NCI-H69 (cell line): Measurements from ENCODE around the gene UBE3B.

Experiments
- DNase-seq: peaks from one replicate; lab custom pipeline; 2025; lab: John Stamatoyannopoulos, UW

The UBE3B gene

DNA sequence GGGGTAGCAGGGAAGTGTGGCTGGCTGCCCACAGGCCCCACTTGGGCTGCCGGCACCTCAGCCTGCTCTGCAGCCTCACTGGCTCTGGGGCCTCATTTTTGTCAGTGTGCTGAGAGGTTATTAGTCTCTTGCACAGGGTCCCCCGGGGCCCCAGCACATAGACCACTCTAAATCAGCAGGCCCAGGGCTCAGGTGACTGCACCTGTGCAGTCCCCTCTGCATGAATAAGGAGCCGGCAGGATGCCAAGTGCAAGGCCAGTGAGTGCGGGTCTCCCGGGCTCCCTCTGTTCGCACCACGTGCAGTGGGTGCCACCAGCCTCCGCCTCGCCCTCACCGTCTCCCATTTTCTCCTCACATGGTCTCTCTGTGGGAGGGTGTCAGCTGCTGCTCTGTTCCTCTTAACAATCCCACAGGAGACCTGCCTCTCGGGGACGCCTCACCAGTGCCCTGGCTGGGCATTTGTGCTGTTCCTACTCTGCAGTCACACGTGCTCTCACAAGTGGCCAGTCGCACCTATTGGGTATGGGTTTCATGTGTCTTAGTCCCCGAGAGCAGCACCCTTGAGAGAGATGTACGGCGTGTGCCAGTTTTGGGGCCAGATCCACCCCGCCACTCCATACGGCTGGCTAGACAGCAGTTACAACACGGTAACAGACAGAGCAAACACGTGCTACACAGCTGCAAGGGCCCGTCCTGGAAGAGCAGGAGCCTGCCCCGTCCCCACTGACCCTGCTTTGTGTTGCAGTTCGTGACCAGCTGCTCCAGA, 55.5 kb downstream of the UBE3B start:
- DNase-seq: no peak

DNA sequence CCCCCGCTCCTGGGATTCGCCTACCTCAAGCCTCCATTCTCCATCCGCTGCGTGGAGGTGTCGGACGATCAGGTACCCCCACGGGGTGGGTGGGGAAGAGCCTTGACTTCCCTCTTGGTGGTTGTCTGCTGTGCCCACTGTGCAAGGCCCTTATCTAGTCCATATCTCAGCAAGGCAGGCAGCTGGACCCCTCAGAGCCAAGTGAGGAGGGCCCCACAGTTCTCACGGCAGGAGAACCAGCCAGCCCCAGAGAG, 56.0 kb downstream of the UBE3B start:
- no peak for DNase-seq

DNA sequence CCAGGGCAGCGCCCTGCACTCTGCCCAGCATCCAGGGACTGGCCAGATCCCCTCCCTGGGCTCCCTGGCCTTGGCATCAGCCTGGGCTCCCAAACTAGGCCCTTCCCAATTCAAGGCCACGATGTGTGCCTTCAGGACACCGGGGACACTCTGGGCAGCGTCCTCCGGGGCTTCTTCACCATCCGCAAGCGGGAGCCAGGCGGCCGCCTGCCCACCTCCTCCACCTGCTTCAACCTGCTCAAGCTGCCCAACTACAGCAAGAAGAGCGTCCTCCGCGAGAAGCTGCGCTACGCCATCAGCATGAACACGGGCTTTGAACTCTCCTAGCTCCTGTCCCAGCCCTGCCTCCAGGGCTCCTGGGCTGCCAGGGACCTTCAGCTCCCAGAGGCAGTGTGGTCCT, 57.0 kb downstream of the UBE3B start:
- no peak for DNase-seq

DNA sequence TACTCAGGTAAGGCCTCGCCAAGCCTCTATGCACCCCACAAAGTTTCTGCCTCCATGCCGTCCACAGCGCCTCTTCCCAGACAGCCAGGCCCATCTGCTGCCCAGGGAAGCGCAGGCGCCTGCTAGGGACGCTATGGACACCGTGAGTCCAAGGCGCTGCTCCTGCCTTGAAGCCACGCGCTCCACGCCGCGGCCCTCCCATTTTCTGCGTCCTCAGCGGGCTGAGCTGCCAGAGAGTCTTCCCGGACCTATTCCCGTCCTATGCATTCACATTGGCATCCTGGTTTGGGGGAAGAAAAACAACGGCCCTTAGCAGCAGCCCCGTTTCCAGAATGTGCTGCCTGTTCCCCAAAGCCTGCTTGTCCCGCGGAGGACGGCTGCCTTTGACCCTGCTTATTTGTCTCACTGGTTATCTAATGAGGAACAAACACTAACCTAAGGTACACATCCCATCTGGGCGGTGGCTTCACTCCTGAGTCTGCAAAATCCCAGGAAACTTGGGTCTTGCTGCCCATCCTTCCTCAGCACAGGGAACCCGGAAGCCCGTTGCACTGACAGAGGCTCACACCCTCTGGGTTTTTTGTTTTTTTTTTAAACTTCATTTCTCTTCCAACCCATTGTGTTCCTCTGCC, 57.9 kb downstream of the UBE3B start:
- DNase-seq: no peak

DNA sequence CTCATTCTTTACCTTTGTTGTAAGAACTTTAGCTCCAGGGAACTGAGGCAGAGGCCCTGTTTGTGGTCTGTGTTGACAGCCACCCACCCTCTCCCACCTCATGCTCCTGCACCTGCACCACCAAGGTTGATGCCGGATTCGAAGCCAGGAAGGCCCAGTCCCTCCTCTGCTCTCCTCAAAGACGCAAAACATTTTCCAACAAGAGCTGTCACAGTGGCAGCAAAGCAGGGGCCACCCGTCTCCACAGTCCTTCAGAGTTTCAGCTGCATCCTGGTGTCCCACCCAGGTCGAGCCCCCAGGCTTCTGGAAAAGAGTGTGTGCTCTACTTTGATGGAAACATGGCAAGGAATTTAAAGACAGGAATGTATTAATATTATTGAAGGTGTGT, 58.4 kb downstream of the UBE3B start:
- DNase-seq: no peak

DNA sequence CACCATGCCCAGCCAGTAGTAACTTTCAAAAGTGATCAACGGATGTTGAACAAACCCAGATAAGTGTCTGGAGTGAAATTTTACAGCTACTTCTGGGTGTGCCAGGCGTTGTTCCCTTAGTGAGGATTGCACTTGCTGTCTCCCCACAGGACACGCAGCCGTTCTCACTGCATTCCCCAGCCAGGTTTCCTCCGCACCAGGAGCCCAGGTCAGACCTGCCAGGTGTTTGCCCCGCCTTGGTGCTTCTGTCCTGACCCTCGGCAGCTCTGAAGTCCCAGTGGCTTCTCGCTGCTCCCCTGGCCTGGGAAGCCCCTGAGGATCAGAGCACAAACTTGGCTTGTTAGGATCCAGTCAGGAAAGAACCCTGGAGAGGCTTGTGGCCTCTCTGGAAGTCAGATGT, 59.7 kb downstream of the UBE3B start:
- DNase-seq: no peak

DNA sequence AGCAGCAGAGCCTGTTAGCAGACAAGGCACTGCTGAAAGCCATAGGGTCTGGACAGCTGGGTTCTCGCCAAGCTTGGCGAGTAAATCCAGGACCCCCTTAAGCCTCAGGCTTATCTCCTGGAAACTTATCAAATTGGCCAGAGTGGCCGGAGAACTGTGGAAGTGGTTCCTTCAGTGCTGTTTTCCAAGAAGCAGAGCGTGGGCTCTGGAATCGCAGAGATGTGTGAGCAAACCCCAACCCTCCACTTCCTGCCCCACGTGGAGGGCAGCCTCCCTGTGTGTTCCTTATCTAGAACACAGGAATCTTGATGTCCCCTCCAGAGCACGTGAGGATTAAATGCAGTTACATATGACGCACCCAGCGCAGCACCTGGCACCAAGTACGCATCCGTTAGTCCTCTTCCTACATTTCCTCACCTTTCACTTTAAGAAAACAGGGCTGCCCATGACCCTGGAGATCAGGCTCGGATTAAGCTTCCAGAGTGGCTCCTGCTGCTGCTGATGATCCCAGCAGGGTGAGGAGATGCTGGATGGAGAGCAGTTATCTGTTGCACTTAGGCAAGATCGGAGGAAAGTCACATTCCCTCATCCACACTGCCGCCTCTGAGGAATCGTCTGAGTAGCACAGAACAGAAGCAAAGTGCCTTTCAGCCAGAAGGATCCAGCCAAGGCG, 60.9 kb downstream of the UBE3B start:
- DNase-seq: no peak

DNA sequence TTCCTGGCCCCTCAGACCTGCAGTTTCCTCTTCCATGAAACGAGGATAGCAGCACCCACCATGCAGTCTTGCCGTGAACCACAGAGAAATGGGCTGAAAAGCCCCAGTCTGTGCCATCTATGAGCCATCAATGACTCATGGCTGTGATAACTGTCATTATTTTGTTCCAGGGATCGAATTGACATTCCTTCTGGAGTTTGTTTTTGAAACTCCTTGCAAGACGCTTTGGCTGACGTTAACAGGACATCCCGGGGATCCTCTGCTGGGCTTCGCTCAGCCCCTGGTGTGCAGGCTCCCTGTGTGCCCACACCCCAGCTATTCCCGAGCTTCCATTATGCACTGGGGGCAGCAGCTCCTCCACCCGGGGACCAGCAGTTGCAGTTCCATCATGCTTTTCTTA, 62.1 kb downstream of the UBE3B start:
- DNase-seq: no peak

DNA sequence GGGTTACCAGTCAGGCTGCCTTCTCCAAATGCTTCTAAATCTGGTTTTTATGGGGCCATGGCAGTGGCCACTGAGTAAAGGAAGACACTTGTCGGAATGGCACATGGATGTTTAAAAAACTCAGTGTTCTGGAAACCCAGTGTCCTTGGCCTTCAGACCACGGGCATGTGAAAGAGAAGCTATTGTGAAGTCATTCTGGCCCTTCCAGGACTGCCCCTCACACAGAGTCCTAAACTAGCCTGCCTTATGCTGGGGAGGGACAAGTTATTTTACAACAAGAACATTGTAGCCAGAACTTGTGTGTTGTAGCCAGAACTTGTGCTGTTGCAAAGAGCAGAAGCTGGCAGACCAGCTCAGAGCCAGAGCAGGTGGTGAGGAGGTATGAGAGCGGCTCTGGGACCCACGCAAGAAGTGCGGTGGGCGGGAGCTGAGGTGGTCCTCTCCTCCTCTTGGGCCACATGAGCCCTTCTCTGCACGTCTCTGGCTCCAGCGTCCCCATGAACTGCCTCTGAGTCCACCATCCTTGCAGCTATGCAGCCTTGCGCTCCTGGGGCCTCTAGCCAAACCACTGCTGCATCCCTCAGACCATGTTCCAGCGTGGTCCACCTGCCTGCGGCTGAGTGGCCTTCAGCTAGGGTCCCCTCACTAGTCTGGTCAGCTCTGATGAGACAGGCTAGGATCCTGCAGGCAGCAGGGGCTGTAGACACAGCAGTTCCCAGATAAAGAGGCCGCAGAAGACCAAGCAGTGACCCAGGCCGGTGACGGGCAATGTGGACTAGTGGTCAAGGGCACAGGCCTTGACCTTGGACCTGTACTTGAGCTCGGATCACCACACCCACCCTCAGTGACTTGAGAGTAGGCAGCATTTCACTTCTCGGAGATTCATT, 63.3 kb downstream of the UBE3B start:
- DNase-seq: no peak

DNA sequence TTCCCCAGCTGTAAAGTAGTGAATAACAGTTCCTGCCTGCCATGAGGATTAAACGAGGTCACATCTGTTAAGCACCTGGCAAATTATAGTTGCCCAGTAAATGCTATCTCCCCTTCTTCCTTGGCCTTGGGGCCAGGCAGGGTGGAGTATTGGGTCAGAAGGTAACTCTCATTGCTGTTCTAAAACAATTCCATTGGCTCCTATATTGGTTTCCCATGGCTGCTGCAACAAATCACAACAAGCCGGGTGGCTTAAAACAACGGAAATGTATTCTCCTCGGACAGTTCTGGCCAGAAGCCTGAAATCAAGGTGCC, 63.9 kb downstream of the UBE3B start:
- DNase-seq: peak; percentile 52

DNA sequence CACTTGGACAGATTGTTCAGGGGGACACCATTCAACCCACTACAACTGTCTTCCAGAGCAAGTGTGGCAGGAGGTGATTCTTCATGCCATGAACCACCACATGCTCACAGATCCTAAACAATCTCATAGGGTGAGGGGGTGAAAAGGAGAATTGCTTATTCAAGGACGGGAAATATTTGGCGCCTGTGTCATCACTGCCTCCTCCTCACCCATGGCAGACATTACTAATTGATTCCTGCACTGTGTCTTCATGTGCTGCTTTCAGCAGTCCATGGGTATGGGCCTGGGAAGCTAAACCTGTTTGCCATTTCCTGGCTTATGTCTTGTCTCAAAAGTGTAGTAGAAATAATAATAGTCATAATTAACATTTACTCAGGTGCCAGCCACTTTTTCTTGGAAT, 64.6 kb downstream of the UBE3B start:
- no peak for DNase-seq

DNA sequence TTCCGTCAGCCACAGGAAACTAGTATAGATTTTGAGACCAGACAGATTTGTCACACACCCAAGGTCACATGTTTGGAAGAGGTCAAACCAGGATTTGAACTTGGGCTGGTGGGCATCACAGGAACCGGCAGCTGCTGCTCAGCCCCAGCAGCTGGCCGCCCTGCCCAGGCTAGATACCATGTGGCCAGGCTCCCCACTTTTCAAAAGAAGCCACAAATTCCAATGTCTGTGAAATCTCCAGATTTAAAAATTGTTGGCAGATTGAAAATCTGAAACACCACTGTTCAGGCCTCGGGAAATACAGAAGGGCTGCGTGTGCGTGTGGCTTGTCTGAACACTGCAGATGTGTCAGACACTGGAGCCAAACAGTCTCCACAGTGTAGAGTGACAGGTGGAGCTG, 65.4 kb downstream of the UBE3B start:
- DNase-seq: no peak

DNA sequence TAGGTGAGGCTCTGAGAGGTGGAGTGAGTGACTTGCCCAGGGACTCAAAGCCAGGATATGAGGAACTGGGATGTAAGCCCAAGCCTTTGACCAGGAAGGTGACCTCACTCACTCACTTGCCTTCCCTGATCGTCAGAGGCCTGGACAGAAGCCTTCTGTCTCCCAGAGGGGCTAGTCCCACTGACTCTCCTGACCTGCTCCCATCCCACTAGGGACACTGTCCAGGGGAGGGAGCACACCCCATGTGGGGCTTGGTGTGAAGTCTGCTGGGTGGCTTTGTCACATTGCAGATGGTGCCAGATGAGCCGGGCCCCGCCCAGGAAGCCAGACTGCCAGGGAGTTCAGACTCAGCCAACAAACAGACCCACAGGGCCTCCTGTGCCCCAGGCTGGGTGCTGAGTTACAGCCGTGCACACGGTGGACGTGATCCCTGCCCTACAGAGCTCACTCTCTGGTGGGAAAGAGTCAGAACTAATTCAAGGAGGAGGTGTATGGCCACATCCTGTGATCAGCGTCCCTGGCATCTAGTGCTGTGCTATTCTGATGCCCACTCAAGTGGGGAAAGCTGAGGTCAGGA, 67.6 kb downstream of the UBE3B start:
- DNase-seq: peak; percentile 86

DNA sequence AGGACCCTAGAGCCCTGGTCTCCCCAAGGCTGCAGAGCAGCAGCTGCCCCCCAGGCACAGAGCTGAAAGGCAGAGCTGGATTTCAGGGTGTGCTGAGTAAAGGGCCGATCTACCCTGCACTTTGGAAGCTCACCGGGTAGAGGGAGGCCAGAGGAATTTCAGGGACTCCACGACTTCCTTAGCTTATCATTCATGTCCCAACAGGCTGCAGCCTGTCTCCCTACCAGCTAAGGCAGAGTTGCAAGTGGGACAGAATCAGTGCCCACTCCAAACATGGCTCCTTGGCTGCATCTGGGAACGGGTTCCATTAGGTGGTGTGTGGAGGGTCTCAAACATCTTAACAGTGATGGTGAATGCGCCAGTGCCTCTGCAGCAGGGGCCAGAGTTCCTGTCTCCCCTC, 68.4 kb downstream of the UBE3B start:
- no peak for DNase-seq

DNA sequence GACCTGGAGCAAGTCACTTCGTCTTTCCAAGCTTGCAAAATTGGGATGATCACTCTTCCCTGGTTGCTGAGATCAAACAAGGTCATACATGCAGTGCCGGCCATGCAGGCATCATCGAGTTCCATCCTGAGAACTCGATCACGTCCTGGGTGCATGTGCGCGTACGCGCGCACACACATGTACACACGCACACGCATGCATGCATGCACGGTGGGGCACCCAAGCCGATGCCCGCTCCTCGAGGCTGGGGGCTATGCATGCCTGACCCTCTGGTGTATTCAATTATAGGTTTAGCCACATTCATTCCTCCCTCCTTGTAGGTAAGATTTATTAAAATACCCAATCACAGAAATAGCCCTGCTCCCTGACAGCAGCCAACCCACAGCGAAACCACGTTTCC, 69.9 kb downstream of the UBE3B start:
- no peak for DNase-seq

DNA sequence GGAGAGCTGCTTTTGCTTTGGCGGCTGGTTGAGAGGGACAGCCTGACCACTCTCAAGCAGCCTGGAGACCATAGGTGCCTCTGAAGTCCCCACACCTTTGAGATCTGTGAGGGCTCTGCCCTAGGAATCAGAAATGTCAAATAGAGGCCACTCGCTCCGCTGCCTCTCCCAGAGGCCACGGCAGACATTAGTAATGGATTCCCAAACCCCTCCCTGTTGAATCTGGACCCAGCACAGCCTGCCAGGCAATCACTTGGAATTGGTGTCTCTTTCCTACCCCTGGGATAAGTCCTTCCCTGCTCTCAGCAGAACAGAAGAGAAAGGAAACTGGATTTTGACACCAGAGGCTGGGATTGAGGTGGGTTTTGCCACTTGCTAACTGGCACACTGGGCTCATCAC, 70.8 kb downstream of the UBE3B start:
- DNase-seq: no peak

DNA sequence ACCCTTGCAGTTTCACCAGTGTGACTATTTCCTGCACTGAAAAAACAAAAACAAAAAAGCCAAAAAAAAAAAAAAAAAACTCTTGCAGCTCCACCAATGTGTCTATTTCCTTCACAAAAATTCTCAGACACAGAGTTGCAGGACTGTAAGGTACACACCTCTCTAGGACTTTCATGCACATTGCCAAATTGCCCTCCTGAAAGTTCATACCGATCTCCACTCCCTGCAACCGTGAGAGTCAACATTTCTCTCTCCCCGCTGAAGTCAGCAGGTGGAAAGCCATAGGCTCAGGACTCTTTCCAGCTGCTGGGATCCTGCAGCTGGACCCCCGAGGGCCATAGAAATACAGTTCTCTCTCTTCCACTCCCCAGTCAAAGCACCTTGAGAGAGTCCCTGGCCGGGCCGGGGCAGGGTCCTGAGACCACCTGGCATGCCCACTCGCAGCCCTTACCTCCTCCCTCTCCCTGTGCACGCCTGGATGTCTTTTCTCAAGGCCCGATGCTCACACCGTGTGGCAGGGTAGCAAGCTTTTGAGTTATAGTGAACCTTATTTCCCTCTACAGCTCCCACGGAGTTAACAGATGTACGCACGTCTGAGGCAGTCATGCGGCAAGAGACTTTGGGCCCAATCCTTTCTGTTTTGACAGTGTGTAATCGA, 72.3 kb downstream of the UBE3B start:
- peak; percentile 83 for DNase-seq

DNA sequence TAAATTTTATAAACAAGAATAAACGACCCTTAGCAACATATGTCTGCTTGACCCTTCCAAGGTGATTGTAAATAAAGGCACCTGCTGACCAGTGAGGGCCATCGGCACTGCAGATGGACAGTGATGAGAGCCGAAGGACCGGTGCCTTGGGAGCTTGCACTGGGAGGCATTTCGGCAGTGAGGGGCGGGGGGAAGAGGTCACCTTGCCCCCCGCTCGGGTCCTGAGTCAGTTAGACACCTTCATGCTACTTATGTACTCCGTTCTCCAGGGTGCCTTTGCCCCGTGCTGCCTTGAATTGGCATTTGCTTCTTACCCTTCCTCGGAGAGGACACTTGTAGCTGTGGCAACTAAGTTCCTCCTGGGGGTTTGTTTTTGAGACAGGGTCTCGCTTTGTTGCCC, 72.8 kb downstream of the UBE3B start:
- no peak for DNase-seq

DNA sequence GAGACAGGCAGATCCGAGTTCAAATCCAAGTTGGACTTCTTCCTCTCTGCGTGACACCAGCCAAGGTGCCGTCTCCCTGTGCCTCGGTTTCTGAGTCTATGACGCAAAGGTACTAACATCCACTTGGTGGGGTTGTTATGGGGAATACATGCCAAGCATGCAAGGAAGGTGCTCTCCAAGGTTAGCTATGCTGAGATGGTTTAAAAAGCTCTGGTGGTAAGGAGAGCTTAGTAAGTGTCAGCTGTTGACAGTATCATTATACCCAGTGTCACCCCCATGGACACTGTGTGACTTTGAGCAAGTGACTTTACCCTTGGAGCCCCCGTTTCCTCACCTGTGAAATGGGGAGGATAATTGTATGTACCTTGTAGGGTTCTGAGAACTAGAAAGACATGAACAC, 73.7 kb downstream of the UBE3B start:
- no peak for DNase-seq

DNA sequence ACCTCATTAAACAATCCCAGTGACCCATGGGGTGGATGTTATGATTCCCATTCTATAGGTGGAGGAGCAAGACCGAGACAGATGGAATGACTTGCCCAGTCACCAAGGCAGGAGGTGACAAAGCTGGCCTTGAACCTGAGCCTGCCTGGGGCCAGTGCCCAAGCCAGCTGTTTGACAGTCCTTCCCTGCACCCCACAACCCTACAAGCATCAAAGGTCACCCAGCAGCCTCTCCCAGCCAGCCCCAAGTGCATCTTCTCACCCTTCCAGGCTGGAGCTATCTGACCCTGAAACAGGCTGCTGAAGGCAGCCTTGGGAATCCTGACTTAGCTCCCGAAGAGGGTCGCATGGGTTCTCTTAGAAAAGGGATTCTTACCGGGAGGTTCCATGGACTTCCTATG, 75.5 kb downstream of the UBE3B start:
- no peak for DNase-seq

DNA sequence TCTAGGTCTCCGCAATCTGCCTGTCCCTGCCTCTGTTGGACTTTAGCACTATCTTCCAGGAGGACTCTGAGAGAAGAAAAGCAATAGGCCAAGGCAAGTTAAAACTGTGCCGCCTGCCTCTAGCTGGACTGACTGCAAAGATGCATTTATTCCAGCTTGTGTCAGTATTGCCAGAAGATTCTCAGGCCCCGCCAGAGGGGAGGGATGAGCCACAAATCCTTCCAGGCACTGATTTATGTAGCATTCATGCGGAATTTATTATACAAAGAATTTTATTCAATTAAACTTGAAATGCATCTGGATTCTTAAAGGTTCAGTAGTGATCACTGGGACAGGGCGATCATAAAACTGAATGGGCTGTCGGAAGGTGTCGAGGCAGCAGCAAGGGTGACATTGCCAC, 76.0 kb downstream of the UBE3B start:
- DNase-seq: no peak

DNA sequence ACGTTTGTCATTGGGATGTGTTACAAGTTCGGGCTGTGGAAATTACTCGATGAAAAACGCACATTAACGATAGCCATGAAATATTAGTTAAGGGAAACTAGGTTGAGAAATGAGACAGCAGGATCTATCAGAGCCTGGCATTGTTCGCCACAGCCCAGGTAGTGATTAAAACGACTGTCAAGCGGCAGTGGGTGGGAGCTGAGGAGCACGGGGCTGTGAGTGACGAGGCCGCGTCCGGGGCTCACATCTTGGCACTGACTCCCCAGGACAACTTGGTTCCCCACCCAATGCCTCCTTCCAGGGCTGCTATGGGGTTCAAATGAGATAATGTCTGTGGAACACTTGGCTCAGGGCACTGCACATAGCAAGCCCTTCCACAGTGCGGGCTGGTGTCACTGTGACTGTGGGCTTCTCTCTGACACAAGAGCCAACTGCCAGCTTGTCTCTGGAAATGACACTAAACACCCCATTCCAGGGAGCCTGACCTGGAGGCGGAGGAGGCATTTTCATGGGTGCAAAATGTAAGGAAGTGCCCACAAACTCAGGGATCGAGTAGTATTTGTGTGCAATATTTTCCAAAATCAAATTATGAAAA, 76.6 kb downstream of the UBE3B start:
- peak; percentile 27 for DNase-seq
